ENCODE data around the gene GPR78.
A peak's percentile ranks its signal among the peaks of the same experiment; 100 is the strongest.

The GPR78 gene

GRCh38 chr4:8601556-8601955 lies 21.4 kb downstream of the GPR78 start:
- no peak for DNase-seq

DNA sequence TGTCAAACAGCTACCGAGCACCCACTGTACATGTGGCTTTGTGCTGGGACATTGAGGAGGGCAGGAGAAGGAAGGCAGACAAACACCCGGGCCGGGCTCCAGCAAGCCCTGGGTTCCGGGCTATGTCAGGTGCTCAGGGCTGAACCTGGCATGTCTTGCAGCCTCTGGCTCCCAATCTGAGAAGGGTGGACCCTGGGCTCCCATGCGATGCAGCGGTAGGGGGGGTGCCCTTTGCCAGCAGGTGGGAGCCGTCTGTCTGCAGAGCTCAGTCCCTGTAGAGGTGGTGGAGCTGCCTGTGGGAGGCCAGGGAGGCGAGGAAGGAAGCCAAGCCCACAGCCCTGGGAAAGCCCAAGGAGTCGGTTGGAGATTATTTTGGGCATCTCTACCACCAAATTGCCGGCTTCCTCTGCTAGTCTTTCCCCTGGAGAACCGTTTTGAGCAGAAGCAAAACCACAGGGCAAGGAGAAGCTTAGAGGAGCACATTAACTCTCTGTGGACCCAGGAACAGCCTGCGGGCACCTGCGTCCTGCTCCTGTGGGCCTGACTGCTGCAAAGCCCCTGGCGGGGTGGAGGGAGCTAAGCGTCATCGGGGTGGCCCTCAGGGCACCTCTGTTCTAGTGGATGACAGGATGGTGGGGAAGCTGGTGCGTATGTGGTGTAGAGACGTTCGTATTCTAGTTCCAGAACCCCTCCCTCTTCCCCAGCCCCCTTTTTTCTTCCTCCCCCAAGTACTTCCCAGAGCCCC lies 22.7 kb downstream of the GPR78 start:
- DNase-seq: no peak

- no peak for DNase-seq
These were observed 23.7 kb downstream of the GPR78 start for GRCh38 chr4:8603931-8604330.

DNA sequence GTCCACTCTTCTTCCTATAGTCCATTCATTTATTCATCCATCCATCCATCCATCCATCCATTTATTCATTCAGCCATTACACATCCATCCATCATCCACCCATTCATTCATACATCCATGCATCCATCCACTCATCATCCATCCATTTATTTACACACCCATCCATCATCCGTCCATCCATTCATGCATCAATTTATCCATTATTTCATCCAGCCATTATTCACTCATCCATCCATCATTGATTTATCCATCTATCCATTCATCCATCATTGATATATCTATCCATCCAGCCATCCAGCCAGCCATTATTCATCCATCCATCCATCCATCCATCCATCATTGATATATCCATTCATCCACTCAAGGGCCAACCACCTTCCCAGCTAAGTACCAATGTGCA lies 25.1 kb downstream of the GPR78 start:
- DNase-seq: no peak

GRCh38 chr4:8606476-8606875 lies 26.3 kb downstream of the GPR78 start:
- no peak for DNase-seq

GRCh38 chr4:8606966-8607365 lies 26.8 kb downstream of the GPR78 start:
- DNase-seq: no peak

- DNase-seq: peak; percentile 48
These were observed 27.6 kb downstream of the GPR78 start for GRCh38 chr4:8607603-8608481.

DNA sequence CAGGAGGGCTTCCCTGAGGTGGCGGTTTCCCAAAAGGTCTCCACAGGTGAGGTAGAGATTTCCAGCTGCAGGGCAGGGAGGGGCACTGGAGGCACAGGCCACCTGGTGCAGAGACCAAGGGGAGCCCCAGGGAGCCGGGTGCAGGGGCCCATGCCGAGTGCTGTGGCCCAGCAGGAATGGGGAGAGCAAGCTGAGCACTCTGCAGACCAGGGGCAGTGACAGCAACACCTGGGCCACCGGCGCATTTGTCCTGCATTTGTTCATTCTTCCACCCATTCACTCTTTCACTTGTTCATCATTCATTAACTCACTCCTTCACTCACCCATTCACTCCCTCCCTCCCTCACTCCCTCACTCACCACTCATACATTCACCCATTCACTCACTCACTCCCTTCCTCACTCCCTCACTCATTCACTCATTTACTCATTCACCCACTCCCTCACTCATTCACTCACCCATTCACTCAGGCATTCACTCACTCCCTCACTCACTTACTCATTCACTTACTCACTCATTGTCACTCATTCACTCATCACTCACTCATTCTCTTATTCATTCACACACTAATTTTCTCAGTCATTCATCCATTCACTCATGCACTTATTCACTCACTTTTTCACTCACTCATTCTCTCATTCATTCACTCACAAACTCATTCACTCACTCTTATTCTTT lies 28.7 kb downstream of the GPR78 start:
- DNase-seq: no peak

GRCh38 chr4:8609406-8609805 lies 29.2 kb downstream of the GPR78 start:
- DNase-seq: no peak

DNA sequence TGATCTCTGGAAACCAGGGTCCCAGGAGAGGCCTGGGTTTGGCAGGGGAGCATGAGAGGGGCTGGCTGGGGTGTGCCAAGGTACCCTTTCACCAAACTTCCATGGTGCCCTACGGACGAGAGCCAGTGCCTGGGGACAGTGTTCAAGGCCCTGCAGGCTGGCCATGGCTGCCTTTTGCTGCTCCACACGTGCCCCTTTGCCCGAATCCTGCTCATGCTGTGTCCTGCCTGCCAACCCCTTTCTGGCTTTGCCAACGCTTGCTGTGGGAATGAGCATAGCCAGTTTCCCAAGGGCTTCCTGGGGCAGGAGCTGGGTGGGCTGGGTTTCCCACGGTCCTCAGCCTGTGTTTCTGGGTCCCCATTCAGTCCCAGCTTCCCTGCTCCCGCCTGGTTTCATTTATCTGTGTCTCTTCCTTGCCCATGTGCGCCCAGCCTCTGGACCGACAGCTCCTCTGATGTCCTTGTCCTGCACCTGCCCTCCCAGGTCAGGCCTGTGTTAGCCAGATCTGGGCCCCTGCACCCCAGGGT lies 29.7 kb downstream of the GPR78 start:
- DNase-seq: no peak

DNA sequence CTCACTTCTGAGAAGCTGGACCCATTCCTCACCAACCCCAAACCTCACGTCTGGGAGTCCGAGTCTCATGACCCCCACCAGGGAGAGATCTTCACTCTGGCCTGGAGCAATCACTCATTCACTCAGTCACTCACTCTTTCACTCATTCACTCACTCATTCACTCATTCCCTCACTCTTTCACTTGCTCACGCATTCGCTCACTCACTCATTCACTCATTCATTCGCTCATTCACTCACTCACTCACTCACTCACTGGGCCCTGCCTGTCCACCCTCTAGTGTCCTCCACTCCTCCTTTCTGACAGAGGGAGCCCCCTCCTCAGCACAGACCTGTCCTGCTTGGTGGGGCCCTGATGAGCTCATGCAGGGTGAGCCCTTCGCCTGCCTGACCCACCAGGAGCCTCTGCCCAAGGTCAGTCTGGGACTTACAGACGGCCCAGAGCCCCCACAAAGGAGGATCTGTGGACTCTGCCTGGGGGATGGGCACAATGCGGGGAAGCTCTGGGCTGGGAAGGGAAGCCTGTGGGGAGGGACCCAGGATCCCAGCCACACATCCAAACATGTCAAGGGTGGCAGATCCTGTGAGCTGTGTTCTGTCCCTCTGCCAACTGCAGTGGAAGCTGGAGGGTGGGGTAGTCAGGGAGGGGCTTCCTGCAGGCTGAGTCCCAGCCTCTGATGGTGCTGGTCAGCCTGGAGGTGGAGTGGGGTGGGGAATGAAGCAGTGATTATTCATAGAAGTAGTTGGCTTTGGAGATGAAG lies 30.8 kb downstream of the GPR78 start:
- no peak for DNase-seq

DNA sequence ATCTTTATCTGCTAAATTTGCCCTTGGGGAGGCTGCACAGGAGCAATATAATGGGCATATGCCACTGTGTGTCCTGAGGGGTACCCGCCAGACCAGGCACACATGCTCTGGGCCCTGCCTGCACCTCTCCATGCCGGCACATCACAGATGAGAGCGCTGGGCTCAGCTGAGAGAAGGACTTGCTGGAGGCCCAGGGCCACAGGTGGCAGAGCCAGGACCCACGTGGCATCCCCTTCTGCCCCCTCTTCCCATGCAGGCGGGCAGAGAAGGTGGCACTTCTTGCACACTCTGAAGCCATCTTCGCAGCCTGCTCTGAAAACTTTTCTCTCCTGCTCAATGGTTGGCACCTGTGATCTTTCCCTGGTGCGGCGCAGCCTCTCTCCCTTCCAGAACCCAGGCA lies 32.5 kb downstream of the GPR78 start:
- DNase-seq: no peak

- no peak for DNase-seq
These were observed 33.5 kb downstream of the GPR78 start for GRCh38 chr4:8613421-8614364.

GRCh38 chr4:8614365-8615193 lies 34.4 kb downstream of the GPR78 start:
- no peak for DNase-seq

DNA sequence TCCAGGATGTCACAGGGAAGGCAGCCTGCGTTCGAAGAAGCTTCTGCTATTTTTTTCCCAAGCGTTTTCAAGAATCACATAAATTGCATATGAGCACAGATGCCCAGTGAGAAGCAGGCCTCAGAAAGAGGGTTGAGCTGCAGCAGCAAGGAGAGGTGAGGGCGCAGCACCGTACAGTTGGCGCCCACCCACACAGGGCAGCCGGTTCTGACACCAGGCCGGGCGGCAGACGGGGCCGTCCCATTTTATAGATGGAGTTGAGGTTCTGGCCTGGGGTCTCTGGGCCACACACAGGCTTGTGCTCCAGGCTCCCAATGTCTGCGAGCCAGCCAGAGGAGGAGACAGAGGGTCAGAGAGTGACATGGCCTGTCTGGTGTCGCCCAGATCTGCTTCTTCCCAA lies 35.2 kb downstream of the GPR78 start:
- DNase-seq: no peak

- no peak for DNase-seq
These were observed 36.0 kb downstream of the GPR78 start for GRCh38 chr4:8615921-8616787.

DNA sequence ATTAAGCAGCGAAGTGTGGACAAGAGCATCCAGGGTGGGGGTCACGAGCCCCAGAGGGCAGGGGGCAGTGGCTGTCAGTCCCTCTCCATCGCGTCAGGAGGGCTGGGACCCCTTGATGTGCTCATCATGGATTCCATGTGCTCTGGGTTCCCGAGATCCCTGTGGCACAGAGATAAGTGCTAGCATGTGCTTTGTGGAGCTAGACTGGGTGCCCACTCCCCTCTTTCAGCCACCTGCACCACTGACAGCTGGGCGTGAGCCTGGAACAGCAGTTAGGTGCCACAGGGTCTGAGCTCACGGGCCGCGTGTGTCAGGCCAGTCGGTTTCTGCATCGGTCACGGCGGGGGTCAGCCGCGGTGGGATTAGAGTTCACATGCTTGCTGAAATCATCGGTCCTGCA lies 36.6 kb downstream of the GPR78 start:
- DNase-seq: no peak

- DNase-seq: no peak
These were observed 37.4 kb downstream of the GPR78 start for GRCh38 chr4:8617486-8618040.

- DNase-seq: no peak
These were observed 38.2 kb downstream of the GPR78 start for GRCh38 chr4:8618421-8618820.

Measured in stimulated activated CD4-positive, alpha-beta T cell treated with anti-CD3 and anti-CD28 coated beads, Interleukin-4, amount 100 ng/mL, for 1 hour (primary cell).